GM21423 (cell line): Measurements from ENCODE around the gene PRCC.
"Not testable (repeated sequence)": the region's sequence is repeated elsewhere in the genome, so short reads cannot be mapped to it uniquely, and the experiment has no call there.

ENCODE experiments used
- ATAC-seq: cut with Tn5 transposase; IDR thresholded peaks from one replicate; pipeline ENCODE4 v1.9.1; 2021; ENCODE audit warnings: mild to moderate bottlenecking, moderate library complexity; ENCODE audit not compliant: unreplicated experiment

PRCC gene

GRCh38 chr1:156757572-156758253 is 9.6 kb upstream of the PRCC start:
- not testable (repeated sequence) for ATAC-seq

GRCh38 chr1:156760092-156760795 is 7.1 kb upstream of the PRCC start:
- no peak for ATAC-seq

GRCh38 chr1:156760796-156761104 is 6.6 kb upstream of the PRCC start:
- ATAC-seq: no peak

- not testable (repeated sequence) for ATAC-seq
Measured at GRCh38 chr1:156765136-156765535, 2.2 kb upstream of the PRCC start.

GRCh38 chr1:156765666-156766065 is 1.7 kb upstream of the PRCC start:
- no peak for ATAC-seq

GRCh38 chr1:156766298-156767100 is 836 bp upstream of the PRCC start:
- ATAC-seq: peak; percentile 6

- ATAC-seq: peak; percentile 7
Measured at GRCh38 chr1:156767879-156768604, 707 bp downstream of the PRCC start.

- ATAC-seq: no peak
Measured at GRCh38 chr1:156768610-156769295, 1.4 kb downstream of the PRCC start.

- no peak for ATAC-seq
Measured at GRCh38 chr1:156772222-156772621, 4.9 kb downstream of the PRCC start.

GRCh38 chr1:156772728-156773497 is 5.6 kb downstream of the PRCC start:
- no peak for ATAC-seq

- ATAC-seq: no peak
Measured at GRCh38 chr1:156773607-156774006, 6.3 kb downstream of the PRCC start.

GRCh38 chr1:156775799-156776198 is 8.5 kb downstream of the PRCC start:
- no peak for ATAC-seq

GRCh38 chr1:156776942-156777341 is 9.6 kb downstream of the PRCC start:
- no peak for ATAC-seq

GRCh38 chr1:156777573-156777972 is 10.2 kb downstream of the PRCC start:
- no peak for ATAC-seq

GRCh38 chr1:156781585-156782186 is 14.4 kb downstream of the PRCC start:
- no peak for ATAC-seq

GRCh38 chr1:156785458-156785857 is 18.1 kb downstream of the PRCC start:
- no peak for ATAC-seq

- ATAC-seq: no peak
Measured at GRCh38 chr1:156786640-156787039, 19.3 kb downstream of the PRCC start.

- no peak for ATAC-seq
Measured at GRCh38 chr1:156788136-156788535, 20.8 kb downstream of the PRCC start.

GRCh38 chr1:156789621-156790318 is 22.4 kb downstream of the PRCC start:
- ATAC-seq: no peak
